Spleen (tissue), 7 donors: ENCODE measurements around the gene SDK2.

Experiments used
- POLR2A ChIP-seq, 3 donors: fragments of 450-650 bp; IDR thresholded peaks; one replicate each; pipeline ENCODE4 v1.5.1; 2017; ENCODE audit warnings: antibody characterized with exemption in 3 of 3, mild to moderate bottlenecking in 1 of 3
- POLR2AphosphoS5 ChIP-seq, 3 donors: sonication (generic); formaldehyde crosslinking; IDR thresholded peaks; one replicate each; pipeline ENCODE4 v1.5.1; 2017; ENCODE audit warnings: antibody characterized with exemption in 3 of 3
- TF ChIP-seq, protein P1 (sequence below), 11 experiments: fragments of 200-600 bp in 7 of 11; fragments of 450-650 bp in 4 of 11; sonication (generic) in 4 of 11; IDR thresholded peaks in 8 of 11; conservative IDR thresholded peaks in 3 of 11; 1 replicate in 7 of 11; 2 replicates in 4 of 11; pipeline versions ENCODE4 v1.4.0 to v1.8.0; 2016 to 2021; ENCODE audit warnings: antibody characterized with exemption in 11 of 11, inconsistent platforms in 4 of 11, mild to moderate bottlenecking in 1 of 11
- donor health status: DM: no; HTN: no; CAD: no; lungs with moderate emphysema.
- donor health status: DM: no; HTN: no; CAD: no.
- donor health status: DM: no; HTN: no; CAD: no.

DNA sequence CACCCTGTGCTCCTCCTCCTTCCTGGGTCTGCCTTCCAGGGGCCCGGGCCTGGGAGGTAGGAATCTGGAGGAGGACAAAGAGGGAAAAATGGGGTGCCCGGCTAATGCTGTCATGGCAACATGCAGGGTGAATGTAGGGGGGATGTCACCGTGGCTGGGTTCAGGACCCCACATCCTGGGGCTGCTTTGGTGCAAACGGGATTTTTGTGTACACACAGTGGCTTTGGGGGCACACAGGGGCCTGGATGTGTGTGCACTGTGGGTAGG lies 295.5 kb downstream of the SDK2 start:
- no peak for TF ChIP-seq POLR2A (IDR thresholded peaks at IDR 0.05)
- TF ChIP-seq, protein P1, sequence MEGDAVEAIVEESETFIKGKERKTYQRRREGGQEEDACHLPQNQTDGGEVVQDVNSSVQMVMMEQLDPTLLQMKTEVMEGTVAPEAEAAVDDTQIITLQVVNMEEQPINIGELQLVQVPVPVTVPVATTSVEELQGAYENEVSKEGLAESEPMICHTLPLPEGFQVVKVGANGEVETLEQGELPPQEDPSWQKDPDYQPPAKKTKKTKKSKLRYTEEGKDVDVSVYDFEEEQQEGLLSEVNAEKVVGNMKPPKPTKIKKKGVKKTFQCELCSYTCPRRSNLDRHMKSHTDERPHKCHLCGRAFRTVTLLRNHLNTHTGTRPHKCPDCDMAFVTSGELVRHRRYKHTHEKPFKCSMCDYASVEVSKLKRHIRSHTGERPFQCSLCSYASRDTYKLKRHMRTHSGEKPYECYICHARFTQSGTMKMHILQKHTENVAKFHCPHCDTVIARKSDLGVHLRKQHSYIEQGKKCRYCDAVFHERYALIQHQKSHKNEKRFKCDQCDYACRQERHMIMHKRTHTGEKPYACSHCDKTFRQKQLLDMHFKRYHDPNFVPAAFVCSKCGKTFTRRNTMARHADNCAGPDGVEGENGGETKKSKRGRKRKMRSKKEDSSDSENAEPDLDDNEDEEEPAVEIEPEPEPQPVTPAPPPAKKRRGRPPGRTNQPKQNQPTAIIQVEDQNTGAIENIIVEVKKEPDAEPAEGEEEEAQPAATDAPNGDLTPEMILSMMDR (IDR thresholded peaks at IDR 0.05 in 8 of 11, conservative IDR thresholded peaks at IDR 0.05 in 3 of 11), result no peak
- no peak for TF ChIP-seq POLR2AphosphoS5 (IDR thresholded peaks at IDR 0.05)
